SK-N-MC (cell line): ENCODE data around the gene STRADA.

Source experiments
- EZH2 ChIP-seq: fragments of 200-600 bp; sonication (generic); IDR thresholded peaks from one replicate; pipeline ENCODE4 v1.6.1; 2017; ENCODE audit warnings: antibody characterized with exemption
- POLR2AphosphoS5 ChIP-seq: IDR thresholded peaks from 2 replicates; pipeline ENCODE4 v1.6.1; 2012; ENCODE audit warnings: mild to moderate bottlenecking, low read depth, low read length, borderline replicate concordance

DNA sequence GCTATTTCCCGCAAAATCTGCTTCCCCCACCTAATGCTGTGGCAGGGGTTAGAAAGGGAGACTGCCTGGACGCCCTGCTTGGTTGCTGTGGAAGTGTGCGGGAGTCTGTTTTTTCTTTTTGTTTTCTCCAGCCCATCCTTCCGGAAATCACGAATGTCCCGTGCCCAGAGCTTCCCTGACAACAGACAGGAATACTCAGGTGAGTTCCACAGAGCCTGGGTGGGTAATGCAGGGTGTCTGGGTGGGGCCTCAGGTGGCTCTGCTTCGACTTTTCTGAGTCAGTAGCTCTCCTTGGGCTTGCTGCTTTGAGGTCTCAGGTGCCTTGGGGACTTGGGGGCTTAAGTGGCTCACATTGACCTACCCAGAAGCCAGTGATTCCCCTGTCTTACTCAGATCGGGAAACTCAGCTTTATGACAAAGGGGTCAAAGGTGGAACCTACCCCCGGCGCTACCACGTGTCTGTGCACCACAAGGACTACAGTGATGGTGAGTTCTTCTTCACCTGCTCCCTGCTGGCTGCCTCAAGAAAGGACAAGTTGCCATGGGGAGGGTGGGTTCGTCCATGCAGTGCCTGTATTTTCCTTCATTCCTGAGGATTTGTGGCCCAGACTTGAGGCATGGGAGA lies 53.1 kb downstream of the STRADA start:
- TF ChIP-seq EZH2 (no peak), POLR2AphosphoS5 (no peak)
